ENCODE data around the gene SNRNP35. TPM values are rescaled to one million over a fixed set of nuclear protein-coding genes. Genes with fewer than 3 reads are reported as not detected.
"Not testable (repeated sequence)": the region's sequence is repeated elsewhere in the genome, so short reads cannot be mapped to it uniquely, and the experiment has no call there.

SNRNP35 gene
- total and polyA plus RNA-seq, 2 experiments from 2014 or later: 13.6 to 25.7 TPM

DNA sequence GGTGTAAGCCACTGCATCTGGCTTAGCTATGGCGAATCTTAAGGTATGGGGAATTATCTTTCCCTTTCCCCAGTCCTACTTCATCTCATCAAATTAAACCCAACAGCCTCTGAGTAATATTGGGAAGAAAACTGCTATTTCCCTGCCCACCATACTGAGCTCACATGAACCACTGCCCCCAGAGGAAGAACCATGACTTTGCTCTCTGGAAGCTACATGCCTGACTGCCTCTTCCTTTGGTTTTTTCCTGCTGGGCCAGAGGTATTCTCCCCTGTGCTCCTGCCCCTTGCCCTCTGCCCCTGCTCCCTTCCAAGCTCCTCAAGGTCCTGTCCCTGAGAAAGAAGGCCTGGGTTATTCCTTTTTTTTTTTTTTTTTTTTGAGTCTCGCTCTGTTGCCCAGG is 36.6 kb upstream of the SNRNP35 start:
- no peak for TF ChIP-seq EZH2 (IDR thresholded peaks at IDR 0.05; ENCODE audit: borderline replicate concordance)
- TF ChIP-seq, protein P1, sequence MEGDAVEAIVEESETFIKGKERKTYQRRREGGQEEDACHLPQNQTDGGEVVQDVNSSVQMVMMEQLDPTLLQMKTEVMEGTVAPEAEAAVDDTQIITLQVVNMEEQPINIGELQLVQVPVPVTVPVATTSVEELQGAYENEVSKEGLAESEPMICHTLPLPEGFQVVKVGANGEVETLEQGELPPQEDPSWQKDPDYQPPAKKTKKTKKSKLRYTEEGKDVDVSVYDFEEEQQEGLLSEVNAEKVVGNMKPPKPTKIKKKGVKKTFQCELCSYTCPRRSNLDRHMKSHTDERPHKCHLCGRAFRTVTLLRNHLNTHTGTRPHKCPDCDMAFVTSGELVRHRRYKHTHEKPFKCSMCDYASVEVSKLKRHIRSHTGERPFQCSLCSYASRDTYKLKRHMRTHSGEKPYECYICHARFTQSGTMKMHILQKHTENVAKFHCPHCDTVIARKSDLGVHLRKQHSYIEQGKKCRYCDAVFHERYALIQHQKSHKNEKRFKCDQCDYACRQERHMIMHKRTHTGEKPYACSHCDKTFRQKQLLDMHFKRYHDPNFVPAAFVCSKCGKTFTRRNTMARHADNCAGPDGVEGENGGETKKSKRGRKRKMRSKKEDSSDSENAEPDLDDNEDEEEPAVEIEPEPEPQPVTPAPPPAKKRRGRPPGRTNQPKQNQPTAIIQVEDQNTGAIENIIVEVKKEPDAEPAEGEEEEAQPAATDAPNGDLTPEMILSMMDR (IDR thresholded peaks at IDR 0.05; ENCODE audit: poor library complexity): no peak
- TF ChIP-seq EZH2phosphoT487 (IDR thresholded peaks at IDR 0.05; ENCODE audit: low read depth, severe bottlenecking, unreplicated experiment): no peak
- 100% methylated on average over 1 of the region's 2 CpGs for WGBS (ENCODE audit: low lambda C conversion rate, missing lambda C conversion rate)
- Histone ChIP-seq H3K4me1 (ENCODE audit: insufficient read depth) (no peaks in the 10 kb centered on the region), H3K4me2 (no peak overlapping the region), H3K27me3 (no peaks in the 10 kb centered on the region), H3K27ac (no peak overlapping the region), H4K20me1 (ENCODE audit: insufficient read depth, poor library complexity, severe bottlenecking) (no peaks in the 10 kb centered on the region), H3K9me3 (ENCODE audit: low read depth) (peaks cover 4% of the 10 kb centered on the region), H2AFZ (no peak overlapping the region), H3K79me2 (no peaks in the 10 kb centered on the region), H3K4me3 (no peak overlapping the region), H3K36me3 (replicated peaks; ENCODE audit: insufficient read depth, low read depth) (no peaks in the 10 kb centered on the region), H3K9me2 (replicated peaks; ENCODE audit: insufficient read depth) (no peaks in the 10 kb centered on the region)
- no peak for DNase-seq (ENCODE audit: low spot score)

DNA sequence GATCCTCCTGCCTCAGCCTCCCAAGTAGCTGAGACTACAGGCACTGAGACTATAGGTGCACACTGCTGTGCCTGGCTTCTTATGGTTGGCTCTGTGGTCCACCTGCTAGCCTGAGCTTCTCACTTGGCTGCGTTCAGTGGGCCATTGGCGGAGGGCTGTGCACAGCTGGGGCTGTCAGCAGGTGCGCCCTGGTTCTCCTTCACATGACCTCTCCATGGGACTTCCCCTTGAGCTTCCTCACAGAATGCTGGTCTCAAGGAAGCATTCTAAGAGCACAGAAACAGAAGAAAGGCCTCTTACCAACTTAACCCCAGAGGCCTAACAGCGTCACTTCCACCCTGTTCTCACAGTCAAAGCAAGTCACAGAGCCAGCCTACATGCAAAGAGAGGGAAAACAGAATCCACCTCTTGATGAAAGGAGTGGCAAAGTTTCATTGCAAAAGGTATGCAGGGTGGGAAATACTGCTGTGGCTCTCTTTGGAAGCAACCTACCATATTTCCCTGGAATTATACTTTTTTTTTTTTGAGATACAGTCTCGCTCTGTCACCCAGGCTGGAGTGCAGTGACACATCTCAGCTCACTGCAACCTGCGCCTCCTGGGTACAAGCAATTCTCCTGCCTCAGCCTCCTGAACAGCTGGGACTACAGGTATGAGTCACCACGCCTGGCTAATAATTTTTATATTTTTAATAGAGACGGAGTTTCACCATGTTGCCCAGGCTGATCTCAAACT is 30.7 kb upstream of the SNRNP35 start:
- TF ChIP-seq EZH2 (IDR thresholded peaks at IDR 0.05; ENCODE audit: borderline replicate concordance): no peak
- TF ChIP-seq, protein P1 (IDR thresholded peaks at IDR 0.05; ENCODE audit: poor library complexity): no peak
- TF ChIP-seq EZH2phosphoT487 (IDR thresholded peaks at IDR 0.05; ENCODE audit: low read depth, severe bottlenecking, unreplicated experiment): no peak
- H3K27me3 ChIP-seq: no peaks in the 10 kb centered on the region
- H3K4me2 ChIP-seq: no peak overlapping the region
- H3K9me3 ChIP-seq (ENCODE audit: low read depth): peaks cover 4% of the 10 kb centered on the region
- no peaks in the 10 kb centered on the region for H4K20me1 ChIP-seq (ENCODE audit: insufficient read depth, poor library complexity, severe bottlenecking)
- H3K79me2 ChIP-seq: no peaks in the 10 kb centered on the region
- no peak overlapping the region for H3K27ac ChIP-seq
- no peak for DNase-seq (ENCODE audit: low spot score)
- no peaks in the 10 kb centered on the region for H3K9me2 ChIP-seq (replicated peaks; ENCODE audit: insufficient read depth)
- H3K4me3 ChIP-seq: no peak overlapping the region
- H3K4me1 ChIP-seq (ENCODE audit: insufficient read depth): no peaks in the 10 kb centered on the region
- no peaks in the 10 kb centered on the region for H3K36me3 ChIP-seq (replicated peaks; ENCODE audit: insufficient read depth, low read depth)
- H2AFZ ChIP-seq: no peak overlapping the region
- WGBS (ENCODE audit: low lambda C conversion rate, missing lambda C conversion rate): 91% methylated on average over 8 of the region's 8 CpGs

DNA sequence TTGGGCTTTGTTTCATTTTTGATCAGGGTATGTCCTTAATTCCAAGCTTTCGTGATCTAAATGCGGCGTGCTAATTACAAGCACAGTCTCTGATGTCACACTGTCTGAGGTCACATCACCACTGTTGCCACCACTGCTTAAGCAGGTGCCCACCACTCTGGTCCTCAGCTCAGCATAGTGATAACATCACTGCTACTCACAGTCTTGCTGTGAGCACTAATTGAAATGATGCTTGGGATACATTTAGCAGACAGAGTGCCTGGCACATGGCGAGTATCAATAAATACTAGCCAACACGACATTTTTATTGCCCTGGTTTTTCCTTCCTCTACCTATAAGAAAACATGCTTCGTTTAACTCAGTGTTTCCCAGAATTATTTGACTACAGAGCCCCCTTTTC is 29.3 kb upstream of the SNRNP35 start:
- H3K4me2 ChIP-seq: no peak overlapping the region
- no peaks in the 10 kb centered on the region for H3K36me3 ChIP-seq (replicated peaks; ENCODE audit: insufficient read depth, low read depth)
- no peak for DNase-seq (ENCODE audit: low spot score)
- H3K4me1 ChIP-seq (ENCODE audit: insufficient read depth): no peaks in the 10 kb centered on the region
- no peaks in the 10 kb centered on the region for H3K79me2 ChIP-seq
- TF ChIP-seq EZH2 (IDR thresholded peaks at IDR 0.05; ENCODE audit: borderline replicate concordance): no peak
- TF ChIP-seq, protein P1 (IDR thresholded peaks at IDR 0.05; ENCODE audit: poor library complexity): no peak
- TF ChIP-seq EZH2phosphoT487 (IDR thresholded peaks at IDR 0.05; ENCODE audit: low read depth, severe bottlenecking, unreplicated experiment): no peak
- H3K27ac ChIP-seq: no peak overlapping the region
- no peaks in the 10 kb centered on the region for H3K27me3 ChIP-seq
- H3K9me3 ChIP-seq (ENCODE audit: low read depth): peaks cover 4% of the 10 kb centered on the region
- no peaks in the 10 kb centered on the region for H3K9me2 ChIP-seq (replicated peaks; ENCODE audit: insufficient read depth)
- H3K4me3 ChIP-seq: no peak overlapping the region
- H2AFZ ChIP-seq: no peak overlapping the region
- WGBS (ENCODE audit: low lambda C conversion rate, missing lambda C conversion rate): 84% methylated on average over 6 of the region's 6 CpGs
- H4K20me1 ChIP-seq (ENCODE audit: insufficient read depth, poor library complexity, severe bottlenecking): no peaks in the 10 kb centered on the region

DNA sequence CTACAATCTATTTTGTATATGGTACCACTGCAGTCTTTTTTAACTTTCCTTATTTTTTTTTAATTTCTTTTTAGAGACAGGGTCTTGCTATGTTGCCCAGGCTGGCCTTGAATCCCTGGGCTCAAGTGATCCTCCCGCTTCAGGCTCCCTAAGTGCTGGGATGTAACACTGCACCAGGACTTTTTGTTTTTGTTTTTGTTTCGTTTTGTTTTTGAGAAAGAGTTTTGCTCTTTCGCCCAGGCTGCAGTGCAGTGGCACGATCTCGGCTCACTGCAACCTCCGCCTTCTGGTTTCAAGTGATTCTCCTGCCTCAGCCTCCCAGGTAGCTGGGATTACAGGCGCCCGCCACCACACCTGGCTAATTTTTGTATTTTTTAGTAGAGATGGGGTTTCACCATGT is 28.8 kb upstream of the SNRNP35 start:
- H3K4me3 ChIP-seq; H3K4me1 ChIP-seq (ENCODE audit: insufficient read depth); H3K9me2 ChIP-seq (replicated peaks; ENCODE audit: insufficient read depth); H3K27me3 ChIP-seq; H3K79me2 ChIP-seq; H3K4me2 ChIP-seq; H2AFZ ChIP-seq; H3K36me3 ChIP-seq (replicated peaks; ENCODE audit: insufficient read depth, low read depth); H4K20me1 ChIP-seq (ENCODE audit: insufficient read depth, poor library complexity, severe bottlenecking); DNase-seq (ENCODE audit: low spot score); H3K9me3 ChIP-seq (ENCODE audit: low read depth); H3K27ac ChIP-seq: not testable (repeated sequence)
- 98% methylated on average over 8 of the region's 8 CpGs for WGBS (ENCODE audit: low lambda C conversion rate, missing lambda C conversion rate)

DNA sequence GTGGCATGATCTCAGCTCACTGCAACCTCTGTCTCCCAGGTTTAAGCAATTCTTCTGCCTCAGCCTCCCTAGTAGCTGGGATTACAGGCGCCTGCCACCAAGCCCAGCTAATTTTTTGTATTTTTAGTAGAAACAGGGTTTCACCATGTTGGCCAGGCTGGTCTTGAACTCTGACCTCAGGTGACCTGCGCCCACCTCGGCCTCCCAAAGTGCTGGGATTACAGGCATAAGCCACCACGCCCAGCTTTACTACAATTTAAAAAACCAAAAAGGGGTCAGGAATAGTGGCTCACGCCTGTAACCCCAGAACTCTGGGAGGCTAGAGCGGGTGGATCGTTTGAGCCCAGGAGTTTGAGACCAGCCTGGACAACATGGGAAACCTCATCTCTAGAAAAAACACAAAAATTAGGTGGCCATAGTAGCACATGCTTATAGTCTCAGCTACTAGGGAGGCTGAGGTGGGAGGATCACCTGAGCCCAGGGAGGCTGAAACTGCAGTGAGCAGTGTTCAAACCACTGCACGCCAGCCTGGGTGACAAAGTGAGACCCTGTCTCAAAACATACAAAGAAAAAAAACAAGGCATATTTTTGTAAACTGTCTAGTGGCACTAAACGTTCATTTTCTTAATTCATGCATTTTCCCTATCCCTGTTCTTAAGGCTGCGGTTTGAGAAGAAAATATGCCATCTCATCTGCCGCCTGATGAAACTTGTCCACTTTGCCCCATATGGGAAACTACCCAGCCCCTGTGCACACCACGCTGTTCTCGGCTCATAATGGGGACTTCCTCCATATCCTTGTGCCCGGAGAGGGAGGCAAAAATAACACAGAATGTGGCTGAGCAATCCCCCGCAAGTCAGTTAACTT is 25.8 kb upstream of the SNRNP35 start:
- H3K27me3 ChIP-seq; H3K4me3 ChIP-seq; H3K4me2 ChIP-seq; H3K36me3 ChIP-seq (replicated peaks; ENCODE audit: insufficient read depth, low read depth); H2AFZ ChIP-seq; DNase-seq (ENCODE audit: low spot score); H3K9me2 ChIP-seq (replicated peaks; ENCODE audit: insufficient read depth); H3K27ac ChIP-seq; H3K9me3 ChIP-seq (ENCODE audit: low read depth); H3K79me2 ChIP-seq; H4K20me1 ChIP-seq (ENCODE audit: insufficient read depth, poor library complexity, severe bottlenecking); H3K4me1 ChIP-seq (ENCODE audit: insufficient read depth): not testable (repeated sequence)
- 90% methylated on average over 15 of the region's 15 CpGs for WGBS (ENCODE audit: low lambda C conversion rate, missing lambda C conversion rate)
